ENCODE measurements around the gene NINJ2.

Gene NINJ2

GRCh38 chr12:524167-524951 lies 138.9 kb downstream of the NINJ2 start:
- Mint-ChIP-seq H3K4me3 (no peak overlapping the region), H3K27me3 (peaks cover 37% of the 10 kb centered on the region), H3K27ac (no peak overlapping the region), H3K9me3 (no peaks in the 10 kb centered on the region), H3K4me1 (no peaks in the 10 kb centered on the region), H3K36me3 (no peaks in the 10 kb centered on the region)
- ATAC-seq = no peak

GRCh38 chr12:522692-523378 lies 140.4 kb downstream of the NINJ2 start:
- no peak for ATAC-seq
- H3K36me3 Mint-ChIP-seq = no peaks in the 10 kb centered on the region
- H3K4me1 Mint-ChIP-seq = no peaks in the 10 kb centered on the region
- no peak overlapping the region for H3K27ac Mint-ChIP-seq
- no peaks in the 10 kb centered on the region for H3K9me3 Mint-ChIP-seq
- no peak overlapping the region for H3K4me3 Mint-ChIP-seq
- H3K27me3 Mint-ChIP-seq = peaks cover 34% of the 10 kb centered on the region

GRCh38 chr12:520119-520518 lies 143.1 kb downstream of the NINJ2 start:
- H3K27ac Mint-ChIP-seq = no peak overlapping the region
- ATAC-seq = no peak
- peaks cover 12% of the 10 kb centered on the region for H3K27me3 Mint-ChIP-seq
- no peaks in the 10 kb centered on the region for H3K9me3 Mint-ChIP-seq
- no peak overlapping the region for H3K4me3 Mint-ChIP-seq
- no peaks in the 10 kb centered on the region for H3K4me1 Mint-ChIP-seq
- H3K36me3 Mint-ChIP-seq = no peaks in the 10 kb centered on the region

GRCh38 chr12:517538-517937 lies 145.7 kb downstream of the NINJ2 start:
- H3K27ac Mint-ChIP-seq = no peak overlapping the region
- H3K27me3 Mint-ChIP-seq = peaks cover 26% of the 10 kb centered on the region
- H3K4me1 Mint-ChIP-seq = no peaks in the 10 kb centered on the region
- ATAC-seq = no peak
- no peak overlapping the region for H3K4me3 Mint-ChIP-seq
- no peaks in the 10 kb centered on the region for H3K36me3 Mint-ChIP-seq
- H3K9me3 Mint-ChIP-seq = no peaks in the 10 kb centered on the region

Measured in stimulated activated memory B cell treated with anti-CD40 and anti-IgM and Interleukin-4, amounts not matched to agents 10 μg/mL and 1 μg/mL and 100 μg/mL, for 72 hours (primary cell).